ENCODE results near the gene MPZL3.
A peak's percentile ranks its signal among the peaks of the same experiment; 100 is the strongest.

The MPZL3 gene

DNA sequence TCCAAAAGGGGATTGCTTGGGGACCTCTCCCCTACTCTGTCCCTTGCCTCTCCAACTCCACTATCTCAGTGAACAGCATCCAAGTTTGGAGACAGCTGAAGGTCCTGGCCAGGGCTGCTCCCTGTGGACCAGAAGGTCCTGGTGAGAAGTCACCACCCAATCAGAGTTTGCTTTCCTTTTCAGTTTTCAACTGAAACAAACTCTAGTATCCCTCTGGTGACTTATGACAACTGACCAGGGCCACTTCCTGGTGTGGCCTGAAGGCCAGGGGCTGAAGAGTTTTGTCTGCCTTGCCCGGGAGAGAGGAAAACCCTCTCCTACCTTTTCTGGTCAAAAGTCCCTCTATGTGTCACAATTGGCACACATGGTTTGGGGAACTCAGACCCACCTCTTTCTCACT, 32.4 kb downstream of the MPZL3 start:
- Histone ChIP-seq H3K9ac (ENCODE audit: low read depth, low read length) (no peak overlapping the region), H3K27me3 (ENCODE audit: control insufficient read depth, insufficient read depth, low read length) (no peaks in the 10 kb centered on the region), H3K27ac (ENCODE audit: low read depth, low read length) (no peak overlapping the region), H3K4me1 (ENCODE audit: control insufficient read depth, insufficient read depth, low read length) (no peaks in the 10 kb centered on the region), H3K36me3 (ENCODE audit: control insufficient read depth, insufficient read depth, low read length) (no peaks in the 10 kb centered on the region), H3K9me3 (ENCODE audit: control insufficient read depth, insufficient read depth, low read length) (no peaks in the 10 kb centered on the region), H3K4me3 (ENCODE audit: low read depth, low read length) (no peak overlapping the region)

DNA sequence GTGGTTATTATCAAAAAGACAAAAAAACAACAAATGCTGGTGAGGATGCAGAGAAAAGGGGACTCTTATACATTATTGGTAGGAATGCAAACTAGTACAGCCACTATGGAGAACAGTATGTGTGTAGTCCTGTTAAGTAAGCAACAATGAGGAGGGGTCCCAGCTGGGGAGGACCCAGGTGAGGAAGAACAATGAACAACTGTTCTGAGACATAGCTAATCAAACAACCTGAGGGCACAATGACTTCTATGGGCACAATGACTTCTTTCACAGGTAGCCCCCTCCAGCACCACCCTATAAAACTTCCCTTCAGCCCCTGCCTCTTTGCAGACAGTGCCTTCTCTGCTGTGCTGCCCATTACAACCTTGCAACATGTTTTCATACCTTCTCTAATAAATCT, 32.9 kb downstream of the MPZL3 start:
- no peak overlapping the region for H3K9ac ChIP-seq (ENCODE audit: low read depth, low read length)
- no peaks in the 10 kb centered on the region for H3K27me3 ChIP-seq (ENCODE audit: control insufficient read depth, insufficient read depth, low read length)
- no peak overlapping the region for H3K27ac ChIP-seq (ENCODE audit: low read depth, low read length)
- no peak overlapping the region for H3K4me3 ChIP-seq (ENCODE audit: low read depth, low read length)
- H3K9me3 ChIP-seq (ENCODE audit: control insufficient read depth, insufficient read depth, low read length), result no peaks in the 10 kb centered on the region
- no peaks in the 10 kb centered on the region for H3K36me3 ChIP-seq (ENCODE audit: control insufficient read depth, insufficient read depth, low read length)
- H3K4me1 ChIP-seq (ENCODE audit: control insufficient read depth, insufficient read depth, low read length), result peaks cover 1% of the 10 kb centered on the region; the same call in 1 of the 2 replicates

GRCh38 chr11:118217575-118217974, 34.6 kb downstream of the MPZL3 start:
- Histone ChIP-seq H3K4me3 (ENCODE audit: low read depth, low read length) (no peak overlapping the region), H3K36me3 (ENCODE audit: control insufficient read depth, insufficient read depth, low read length) (no peaks in the 10 kb centered on the region), H3K27ac (ENCODE audit: low read depth, low read length) (no peak overlapping the region), H3K9me3 (ENCODE audit: control insufficient read depth, insufficient read depth, low read length) (no peaks in the 10 kb centered on the region), H3K9ac (ENCODE audit: low read depth, low read length) (no peak overlapping the region), H3K27me3 (ENCODE audit: control insufficient read depth, insufficient read depth, low read length) (no peaks in the 10 kb centered on the region), H3K4me1 (ENCODE audit: control insufficient read depth, insufficient read depth, low read length) (peaks cover 16% of the 10 kb centered on the region)

DNA sequence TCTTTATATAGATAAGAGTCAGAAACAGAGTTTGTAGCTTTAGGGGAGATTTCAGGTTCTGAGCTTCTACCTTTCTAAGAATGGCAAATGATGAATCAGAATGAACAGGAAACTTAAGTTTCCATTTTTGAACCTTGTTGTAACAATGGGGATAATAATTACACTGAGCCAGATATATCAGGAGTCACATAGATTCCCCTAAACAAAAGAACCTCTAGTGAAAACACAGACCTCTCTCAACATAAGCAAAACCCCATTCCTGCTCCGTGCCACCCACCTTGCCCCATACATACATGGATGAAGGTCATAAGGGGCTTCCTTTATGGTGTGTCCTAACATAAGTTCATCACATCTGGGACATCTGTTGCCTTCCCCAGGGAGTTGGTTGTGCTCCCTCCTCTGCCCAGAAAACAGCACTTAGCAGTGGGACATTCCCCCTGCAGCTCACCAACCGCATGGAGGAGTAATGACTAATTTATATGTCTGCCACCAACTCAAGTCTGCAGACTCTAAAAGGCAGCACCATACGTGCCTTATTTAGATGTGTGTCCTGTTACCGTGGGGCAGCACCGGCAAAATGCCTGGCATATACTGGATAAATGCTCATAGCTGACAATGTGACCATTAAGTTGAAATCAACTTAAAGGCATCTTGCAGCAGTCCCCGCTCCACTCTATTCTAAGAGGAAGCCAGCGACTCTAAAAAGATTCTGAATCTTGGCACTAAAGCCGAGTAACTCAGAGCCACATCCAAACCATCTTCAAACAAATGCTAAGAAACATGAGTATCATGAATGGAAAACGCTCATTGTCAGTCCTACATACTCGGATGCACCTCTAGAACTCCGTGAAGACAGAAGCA, 35.3 kb downstream of the MPZL3 start:
- no peak overlapping the region for H3K4me3 ChIP-seq (ENCODE audit: low read depth, low read length)
- H3K4me1 ChIP-seq (ENCODE audit: control insufficient read depth, insufficient read depth, low read length), result peaks cover 23% of the 10 kb centered on the region
- no peak overlapping the region for H3K9ac ChIP-seq (ENCODE audit: low read depth, low read length)
- no peaks in the 10 kb centered on the region for H3K9me3 ChIP-seq (ENCODE audit: control insufficient read depth, insufficient read depth, low read length)
- no peak overlapping the region for H3K27ac ChIP-seq (ENCODE audit: low read depth, low read length)
- no peaks in the 10 kb centered on the region for H3K36me3 ChIP-seq (ENCODE audit: control insufficient read depth, insufficient read depth, low read length)
- H3K27me3 ChIP-seq (ENCODE audit: control insufficient read depth, insufficient read depth, low read length), result no peaks in the 10 kb centered on the region

DNA sequence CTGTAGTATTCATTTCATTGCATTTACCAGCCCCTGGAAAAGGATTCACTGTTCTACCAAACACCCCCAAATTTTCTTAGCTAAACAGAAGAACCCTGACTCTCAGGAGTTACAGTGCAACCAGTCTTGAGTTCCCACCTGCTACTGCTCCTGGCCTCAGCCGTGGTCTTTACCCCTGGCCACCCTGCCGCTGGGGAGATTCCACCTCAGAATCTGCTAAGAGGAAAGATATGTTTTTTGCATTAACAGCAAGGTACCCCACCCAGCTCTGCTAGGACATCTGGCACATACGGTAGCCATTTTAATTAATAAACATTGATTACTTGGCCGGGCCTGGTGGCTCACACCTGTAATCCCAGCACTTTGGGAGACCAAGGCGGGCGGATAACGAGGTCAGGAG, 36.4 kb downstream of the MPZL3 start:
- Histone ChIP-seq H3K4me3 (ENCODE audit: low read depth, low read length) (no peak overlapping the region), H3K9me3 (ENCODE audit: control insufficient read depth, insufficient read depth, low read length) (no peaks in the 10 kb centered on the region), H3K27ac (ENCODE audit: low read depth, low read length) (no peak overlapping the region), H3K9ac (ENCODE audit: low read depth, low read length) (no peak overlapping the region), H3K4me1 (ENCODE audit: control insufficient read depth, insufficient read depth, low read length) (peaks cover 34% of the 10 kb centered on the region), H3K27me3 (ENCODE audit: control insufficient read depth, insufficient read depth, low read length) (no peaks in the 10 kb centered on the region), H3K36me3 (ENCODE audit: control insufficient read depth, insufficient read depth, low read length) (no peaks in the 10 kb centered on the region)

GRCh38 chr11:118215262-118215661, 36.9 kb downstream of the MPZL3 start:
- Histone ChIP-seq H3K36me3 (ENCODE audit: control insufficient read depth, insufficient read depth, low read length) (no peaks in the 10 kb centered on the region), H3K9ac (ENCODE audit: low read depth, low read length) (no peak overlapping the region), H3K27me3 (ENCODE audit: control insufficient read depth, insufficient read depth, low read length) (no peaks in the 10 kb centered on the region), H3K4me1 (ENCODE audit: control insufficient read depth, insufficient read depth, low read length) (peaks cover 39% of the 10 kb centered on the region), H3K9me3 (ENCODE audit: control insufficient read depth, insufficient read depth, low read length) (no peaks in the 10 kb centered on the region), H3K27ac (ENCODE audit: low read depth, low read length) (no peak overlapping the region), H3K4me3 (ENCODE audit: low read depth, low read length) (no peak overlapping the region)

DNA sequence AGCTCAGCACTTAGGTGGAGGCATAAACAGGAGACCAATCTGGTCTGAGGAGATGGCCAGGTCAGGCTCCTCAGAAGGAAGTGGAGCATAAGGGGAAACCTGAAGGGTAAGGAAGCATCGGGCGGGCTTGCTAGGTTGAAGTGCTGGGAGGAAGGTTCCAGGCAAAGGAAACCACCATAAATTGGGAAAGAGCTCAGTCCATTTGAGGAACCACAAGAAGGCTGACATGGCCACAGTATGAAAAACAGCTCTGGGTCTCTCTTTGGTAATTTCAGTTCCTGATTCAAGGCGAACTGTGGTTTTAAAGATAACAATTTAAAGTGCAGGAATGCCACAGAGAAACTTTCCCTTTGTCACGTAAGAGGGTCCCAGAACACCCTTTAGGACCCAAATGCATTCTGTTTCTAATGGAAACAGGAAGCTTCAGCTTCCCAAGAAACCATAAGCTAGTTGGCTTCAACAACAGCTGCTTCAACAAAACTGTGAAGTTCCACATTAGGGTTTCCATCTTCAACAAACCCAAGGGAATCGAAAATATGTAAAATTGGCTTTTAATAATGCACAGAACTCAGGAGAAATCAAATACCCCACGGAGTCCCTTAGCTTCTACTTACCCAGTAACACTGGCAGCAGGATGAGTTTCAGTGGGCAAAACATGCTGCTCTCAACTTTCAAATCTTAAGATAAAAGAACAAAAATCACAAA, 37.8 kb downstream of the MPZL3 start:
- Histone ChIP-seq H3K27me3 (ENCODE audit: control insufficient read depth, insufficient read depth, low read length) (no peaks in the 10 kb centered on the region), H3K9me3 (ENCODE audit: control insufficient read depth, insufficient read depth, low read length) (no peaks in the 10 kb centered on the region), H3K4me1 (ENCODE audit: control insufficient read depth, insufficient read depth, low read length) (peaks cover 40% of the 10 kb centered on the region), H3K9ac (ENCODE audit: low read depth, low read length) (no peak overlapping the region), H3K27ac (ENCODE audit: low read depth, low read length) (no peak overlapping the region), H3K4me3 (ENCODE audit: low read depth, low read length) (no peak overlapping the region), H3K36me3 (ENCODE audit: control insufficient read depth, insufficient read depth, low read length) (no peaks in the 10 kb centered on the region)

GRCh38 chr11:118213781-118214180, 38.4 kb downstream of the MPZL3 start:
- Histone ChIP-seq H3K27ac (ENCODE audit: low read depth, low read length) (no peak overlapping the region), H3K9ac (ENCODE audit: low read depth, low read length) (no peak overlapping the region), H3K4me3 (ENCODE audit: low read depth, low read length) (no peak overlapping the region), H3K36me3 (ENCODE audit: control insufficient read depth, insufficient read depth, low read length) (no peaks in the 10 kb centered on the region), H3K9me3 (ENCODE audit: control insufficient read depth, insufficient read depth, low read length) (no peaks in the 10 kb centered on the region), H3K27me3 (ENCODE audit: control insufficient read depth, insufficient read depth, low read length) (no peaks in the 10 kb centered on the region), H3K4me1 (ENCODE audit: control insufficient read depth, insufficient read depth, low read length) (peaks cover 40% of the 10 kb centered on the region)

DNA sequence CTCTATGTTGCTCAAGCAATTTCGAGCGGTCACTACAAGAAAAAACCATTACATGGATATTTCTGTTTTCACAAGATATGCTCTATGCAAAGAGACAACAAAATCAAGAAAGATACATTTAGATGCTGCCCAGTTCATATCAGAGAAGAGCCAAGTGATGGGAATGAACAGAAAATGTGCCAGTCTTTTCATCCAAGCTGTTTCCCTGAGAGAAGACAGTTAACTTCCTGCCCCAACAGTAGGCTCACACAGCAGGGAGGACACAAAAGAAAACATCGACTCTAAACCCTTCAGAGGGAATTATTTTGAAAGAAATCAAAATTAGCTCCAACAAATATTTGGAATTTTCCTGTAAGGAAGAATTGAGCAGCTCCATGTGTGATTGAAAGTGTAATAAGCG, 39.0 kb downstream of the MPZL3 start:
- no peak overlapping the region for H3K4me3 ChIP-seq (ENCODE audit: low read depth, low read length)
- H3K9me3 ChIP-seq (ENCODE audit: control insufficient read depth, insufficient read depth, low read length), result no peaks in the 10 kb centered on the region
- no peak overlapping the region for H3K9ac ChIP-seq (ENCODE audit: low read depth, low read length)
- H3K27me3 ChIP-seq (ENCODE audit: control insufficient read depth, insufficient read depth, low read length), result no peaks in the 10 kb centered on the region
- H3K4me1 ChIP-seq (ENCODE audit: control insufficient read depth, insufficient read depth, low read length), result peaks cover 40% of the 10 kb centered on the region
- no peaks in the 10 kb centered on the region for H3K36me3 ChIP-seq (ENCODE audit: control insufficient read depth, insufficient read depth, low read length)
- peak overlapping the region; percentile 38 for H3K27ac ChIP-seq (ENCODE audit: low read depth, low read length)

GRCh38 chr11:118212781-118213191, 39.4 kb downstream of the MPZL3 start:
- Histone ChIP-seq H3K27me3 (ENCODE audit: control insufficient read depth, insufficient read depth, low read length) (no peaks in the 10 kb centered on the region), H3K27ac (ENCODE audit: low read depth, low read length) (peak overlapping the region; percentile 38)

GRCh38 chr11:118212131-118212725, 39.9 kb downstream of the MPZL3 start:
- H3K9ac ChIP-seq (ENCODE audit: low read depth, low read length), result no peak overlapping the region
- H3K27me3 ChIP-seq (ENCODE audit: control insufficient read depth, insufficient read depth, low read length), result no peaks in the 10 kb centered on the region
- peaks cover 40% of the 10 kb centered on the region for H3K4me1 ChIP-seq (ENCODE audit: control insufficient read depth, insufficient read depth, low read length)
- no peak overlapping the region for H3K4me3 ChIP-seq (ENCODE audit: low read depth, low read length)
- H3K36me3 ChIP-seq (ENCODE audit: control insufficient read depth, insufficient read depth, low read length), result no peaks in the 10 kb centered on the region
- no peaks in the 10 kb centered on the region for H3K9me3 ChIP-seq (ENCODE audit: control insufficient read depth, insufficient read depth, low read length)
- peak overlapping the region; percentile 23 for H3K27ac ChIP-seq (ENCODE audit: low read depth, low read length)

More at GRCh38 chr11:118212781-118213191, 39.4 kb downstream of the MPZL3 start:
- no peaks in the 10 kb centered on the region for H3K9me3 ChIP-seq (ENCODE audit: control insufficient read depth, insufficient read depth, low read length)
- H3K9ac ChIP-seq (ENCODE audit: low read depth, low read length), result no peak overlapping the region
- no peak overlapping the region for H3K4me3 ChIP-seq (ENCODE audit: low read depth, low read length)
- peaks cover 40% of the 10 kb centered on the region for H3K4me1 ChIP-seq (ENCODE audit: control insufficient read depth, insufficient read depth, low read length)
- H3K36me3 ChIP-seq (ENCODE audit: control insufficient read depth, insufficient read depth, low read length), result no peaks in the 10 kb centered on the region

Data from HUES48 (cell line).